Activated CD4-positive, alpha-beta T cell treated with anti-CD3 and anti-CD28 coated beads for 36 hours (primary cell): ENCODE measurements around the gene NUTF2. TPM values are rescaled to one million over a fixed set of nuclear protein-coding genes. Genes with fewer than 3 reads are reported as not detected.
A peak's percentile ranks its signal among the peaks of the same experiment; 100 is the strongest.
"Not testable (repeated sequence)": the region's sequence is repeated elsewhere in the genome, so short reads cannot be mapped to it uniquely, and the experiment has no call there.

Experiments
- ATAC-seq: fragments of 200-7000 bp; cut with Tn5 transposase; one replicate; pipeline ENCODE4 v1.10.0; 2021; ENCODE audit warnings: mild to moderate bottlenecking, moderate library complexity
- CTCF ChIA-PET: fragments of 350-600 bp; sonication (Branson Sonifier 250); formaldehyde crosslinking; loops from one replicate; lab custom pipeline; 2021; ENCODE audit warnings: antibody characterized with exemption; lab: Charles Lee
- POLR2A ChIA-PET: fragments of 350-600 bp; sonication (Branson Sonifier 250); formaldehyde crosslinking; loops from one replicate; lab custom pipeline; 2021; ENCODE audit warnings: antibody characterized with exemption, inconsistent platforms; lab: Charles Lee
- DNase-seq: peaks from one replicate; pipeline ENCODE4 v3.0.0-alpha.2; 2020
- H3K27ac Mint-ChIP-seq: one replicate; pipeline ENCODE4 v1.8.0; 2021; ENCODE audit warnings: mixed read lengths
- H3K27me3 Mint-ChIP-seq: one replicate; pipeline ENCODE4 v1.8.0; 2021; ENCODE audit warnings: mixed read lengths
- H3K36me3 Mint-ChIP-seq: one replicate; pipeline ENCODE4 v1.8.0; 2021; ENCODE audit warnings: low read depth, mixed read lengths
- H3K4me1 Mint-ChIP-seq: one replicate; pipeline ENCODE4 v1.8.0; 2021; ENCODE audit warnings: mixed read lengths
- H3K4me3 Mint-ChIP-seq: one replicate; pipeline ENCODE4 v1.8.0; 2021; ENCODE audit warnings: mild to moderate bottlenecking, moderate library complexity, mixed read lengths
- H3K9me3 Mint-ChIP-seq: one replicate; pipeline ENCODE4 v1.8.0; 2021; ENCODE audit warnings: low read depth, mixed read lengths
- intact Hi-C, 2 experiments: fragments of 100-400 bp; cut with DNase I in 1 of 2; cut with micrococcal nuclease in 1 of 2; formaldehyde crosslinking; loops; one replicate each; pipeline versions ENCODE4 v1.14.2 to v1.15.1; 2022 to 2024; cut with DNase I, micrococcal nuclease
- total RNA-seq, 2 experiments: library from RNA; stranded (reverse); gene quantifications; one replicate each; pipeline ENCODE4 v1.2.3, GENCODE V29; 2021

NUTF2 gene
- total RNA-seq, 2 experiments from 2014 or later: 156 to 249 TPM

DNA sequence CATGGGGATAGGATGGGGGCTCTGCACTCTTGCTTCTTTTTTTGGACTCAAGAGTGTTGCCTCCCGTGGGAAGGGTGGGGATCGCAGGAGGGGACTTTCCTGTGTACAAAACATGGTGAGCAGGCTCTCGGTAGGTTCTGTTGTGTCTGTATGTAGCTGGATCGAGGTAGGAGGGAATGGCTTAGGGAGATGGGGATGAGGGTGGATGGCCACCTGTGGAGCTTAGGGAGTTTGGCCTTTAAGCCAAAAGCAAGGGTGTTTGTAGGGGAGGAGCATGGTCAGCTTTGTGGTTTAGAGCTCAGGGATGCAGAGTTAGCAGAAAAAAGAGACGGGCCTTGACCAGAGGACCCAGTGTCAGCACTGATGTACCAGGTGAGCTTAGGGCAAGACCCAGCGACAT, 15.1 kb downstream of the NUTF2 start:
- ChIA-PET CTCF (interaction anchor here (0.6 to 4.9 kb wide), 6 partner anchors 15 to 304 kb away, joined by 3 to 22 read pairs (median 4); no protein-coding TSS in a partner anchor), POLR2A (interaction anchor here (0.9 kb wide), 1 partner anchor 12 kb away, joined by 4 read pairs; no protein-coding TSS in a partner anchor)
- peaks cover 17% of the 10 kb centered on the region for H3K36me3 Mint-ChIP-seq
- H3K27ac Mint-ChIP-seq: peak overlapping the region; percentile 16
- H3K4me1 Mint-ChIP-seq: peaks cover 15% of the 10 kb centered on the region
- H3K9me3 Mint-ChIP-seq: no peaks in the 10 kb centered on the region
- DNase-seq (no peak), ATAC-seq (no peak)
- H3K27me3 Mint-ChIP-seq: no peaks in the 10 kb centered on the region
- H3K4me3 Mint-ChIP-seq: no peak overlapping the region
- intact Hi-C loops: no loop called here

DNA sequence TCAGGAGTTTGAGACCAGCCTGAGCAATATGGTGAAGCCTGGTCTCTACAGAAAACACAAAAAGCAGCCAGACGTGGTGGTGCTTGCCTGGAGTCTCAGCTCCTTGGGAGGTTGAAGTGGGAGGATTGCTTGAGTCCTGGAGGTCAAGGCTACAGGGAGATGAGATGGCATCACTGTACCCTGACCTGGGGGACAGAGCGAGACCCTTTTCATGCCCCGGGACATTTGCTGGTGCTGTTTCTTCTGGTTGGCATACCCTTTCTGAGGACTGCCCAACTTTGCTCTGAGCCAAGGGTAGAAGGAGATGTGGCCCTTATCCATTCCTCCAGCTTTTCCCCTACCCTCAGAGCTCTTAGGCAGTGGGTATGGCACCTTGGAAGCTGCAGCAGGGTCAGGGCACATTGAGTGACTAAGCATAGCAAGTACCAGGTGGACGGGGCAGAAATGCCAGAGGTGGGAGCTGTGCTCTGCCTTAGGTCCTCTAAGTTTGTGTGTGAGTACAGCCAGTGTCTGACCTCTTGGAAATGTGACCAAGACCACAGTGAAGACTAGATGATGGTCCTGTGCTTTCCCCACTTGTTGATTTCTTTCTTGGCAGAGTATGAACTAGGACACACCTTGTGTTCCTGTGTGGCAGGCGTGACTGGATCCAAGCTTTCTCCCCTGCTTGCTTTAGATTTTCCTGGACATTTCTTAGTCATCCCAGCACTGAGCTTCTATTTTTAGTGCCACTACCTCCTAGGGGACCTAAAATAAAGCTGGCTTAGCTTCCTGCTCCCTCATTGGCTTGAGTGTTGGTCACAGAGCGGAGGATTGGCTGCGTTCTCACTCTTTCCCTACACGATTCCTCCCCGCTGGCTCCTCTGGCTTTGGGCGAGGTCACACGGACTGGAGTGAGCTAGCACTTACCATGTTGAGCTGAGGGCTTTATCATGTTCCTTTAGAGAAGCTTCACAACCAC, 16.2 kb downstream of the NUTF2 start:
- Mint-ChIP-seq H3K4me3 (no peak overlapping the region), H3K4me1 (peaks cover 6% of the 10 kb centered on the region), H3K36me3 (peaks cover 15% of the 10 kb centered on the region), H3K27ac (no peak overlapping the region), H3K27me3 (no peaks in the 10 kb centered on the region), H3K9me3 (no peaks in the 10 kb centered on the region)
- ATAC-seq (no peak), DNase-seq (no peak)
- ChIA-PET CTCF (interaction anchor here (0.5 to 4.9 kb wide), 10 partner anchors 10 to 303 kb away, joined by 3 to 22 read pairs (median 3); no protein-coding TSS in a partner anchor), POLR2A (interaction anchor here (0.6 to 0.9 kb wide), 4 partner anchors 13 to 25 kb away, joined by 3 to 4 read pairs (median 4); no protein-coding TSS in a partner anchor)
- intact Hi-C loops: no loop called here

DNA sequence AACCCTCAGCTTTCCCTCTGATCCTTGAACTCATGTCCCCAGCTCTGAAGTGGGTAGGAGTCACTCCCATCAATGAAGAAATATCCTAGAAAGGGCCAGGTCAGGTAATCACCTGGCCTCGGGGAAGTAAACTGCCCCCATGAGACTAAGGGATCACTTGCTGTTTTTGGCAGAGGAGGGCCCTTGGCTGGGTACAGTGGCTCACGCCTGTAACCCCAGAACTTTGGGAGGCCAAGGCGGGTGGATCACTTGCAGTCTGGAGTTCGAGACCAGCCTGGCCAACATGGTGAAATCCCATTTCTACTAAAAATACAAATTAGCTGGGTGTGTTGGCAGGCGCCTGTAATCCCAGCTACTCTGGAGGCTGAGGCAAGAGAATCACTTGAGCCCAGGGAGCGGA, 17.3 kb downstream of the NUTF2 start:
- H3K9me3 Mint-ChIP-seq, H3K4me1 Mint-ChIP-seq, intact Hi-C loops, H3K4me3 Mint-ChIP-seq, H3K27ac Mint-ChIP-seq, ATAC-seq, DNase-seq, H3K27me3 Mint-ChIP-seq: not testable (repeated sequence)
- ChIA-PET POLR2A (interaction anchor here (0.6 to 0.8 kb wide), 2 partner anchors 16 to 19 kb away, joined by 3 read pairs; no protein-coding TSS in a partner anchor), CTCF (interaction anchor here (4.9 kb wide), 1 partner anchor 47 kb away, joined by 22 read pairs; no protein-coding TSS in a partner anchor)
- peaks cover 15% of the 10 kb centered on the region for H3K36me3 Mint-ChIP-seq

DNA sequence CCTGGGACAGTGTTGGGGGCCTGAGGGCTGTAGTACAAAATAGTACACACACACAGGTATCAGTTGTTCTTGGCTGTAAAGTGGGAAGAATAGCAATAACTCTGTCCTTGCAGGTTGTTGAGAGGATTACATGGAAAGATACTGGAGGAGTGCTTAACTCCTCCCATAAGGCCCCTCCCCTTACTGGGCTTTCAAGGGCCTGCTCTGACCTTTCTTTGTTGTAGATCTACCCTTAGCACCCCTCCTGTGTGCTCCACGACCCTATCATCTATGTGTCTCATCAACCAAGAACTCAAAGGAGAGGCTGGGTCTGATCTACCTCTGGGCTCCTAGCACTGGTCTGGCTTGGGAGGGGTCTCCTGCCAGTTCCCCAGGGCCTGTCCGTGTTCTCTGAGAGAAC, 17.9 kb downstream of the NUTF2 start:
- ChIA-PET CTCF (interaction anchor here (4.9 kb wide), 1 partner anchor 48 kb away, joined by 22 read pairs; no protein-coding TSS in a partner anchor), POLR2A (interaction anchor here (0.6 kb wide), 1 partner anchor 15 kb away, joined by 3 read pairs; no protein-coding TSS in a partner anchor)
- H3K36me3 Mint-ChIP-seq: peaks cover 15% of the 10 kb centered on the region
- intact Hi-C loops: no loop called here
- DNase-seq: no peak
- H3K9me3 Mint-ChIP-seq: no peaks in the 10 kb centered on the region
- no peak overlapping the region for H3K4me3 Mint-ChIP-seq
- ATAC-seq: peak; percentile 26
- no peaks in the 10 kb centered on the region for H3K4me1 Mint-ChIP-seq
- H3K27me3 Mint-ChIP-seq: no peaks in the 10 kb centered on the region
- H3K27ac Mint-ChIP-seq: peak overlapping the region; percentile 15

DNA sequence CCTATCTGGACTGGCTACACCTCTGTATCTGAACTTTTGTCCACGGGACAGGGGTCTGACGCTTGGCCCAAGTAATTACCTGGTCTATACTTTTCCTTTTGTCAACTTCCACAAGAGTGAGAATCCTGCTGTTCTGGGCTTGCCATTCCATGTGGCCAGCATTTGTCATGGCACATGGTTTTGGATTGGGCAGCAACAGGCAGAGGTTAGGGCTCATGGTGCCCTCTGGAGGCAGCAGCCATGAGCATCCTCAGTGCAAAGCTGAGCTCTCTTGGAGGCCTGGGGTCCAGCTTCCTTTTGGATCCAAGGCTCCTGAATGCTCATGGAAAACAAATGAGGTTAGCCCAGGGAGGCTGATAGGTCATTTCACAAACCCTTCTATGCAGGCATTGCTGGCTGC, 18.6 kb downstream of the NUTF2 start:
- ATAC-seq (peak; percentile 70), DNase-seq (peak; percentile 46)
- no peaks in the 10 kb centered on the region for H3K4me1 Mint-ChIP-seq
- intact Hi-C loops: loop anchor here (1.0 kb wide), 1 partner anchor 49 kb away; no protein-coding TSS in a partner anchor
- H3K9me3 Mint-ChIP-seq: no peaks in the 10 kb centered on the region
- H3K36me3 Mint-ChIP-seq: peaks cover 15% of the 10 kb centered on the region
- no peak overlapping the region for H3K4me3 Mint-ChIP-seq
- H3K27ac Mint-ChIP-seq: no peak overlapping the region
- no peaks in the 10 kb centered on the region for H3K27me3 Mint-ChIP-seq
- ChIA-PET POLR2A (interaction anchor here (0.7 kb wide), 1 partner anchor 409 kb away, joined by 4 read pairs; no protein-coding TSS in a partner anchor), CTCF (interaction anchor here (0.8 to 4.9 kb wide), 3 partner anchors 49 to 116 kb away, joined by 3 to 22 read pairs (median 5); partner anchors contain the start of gene RANBP10)

DNA sequence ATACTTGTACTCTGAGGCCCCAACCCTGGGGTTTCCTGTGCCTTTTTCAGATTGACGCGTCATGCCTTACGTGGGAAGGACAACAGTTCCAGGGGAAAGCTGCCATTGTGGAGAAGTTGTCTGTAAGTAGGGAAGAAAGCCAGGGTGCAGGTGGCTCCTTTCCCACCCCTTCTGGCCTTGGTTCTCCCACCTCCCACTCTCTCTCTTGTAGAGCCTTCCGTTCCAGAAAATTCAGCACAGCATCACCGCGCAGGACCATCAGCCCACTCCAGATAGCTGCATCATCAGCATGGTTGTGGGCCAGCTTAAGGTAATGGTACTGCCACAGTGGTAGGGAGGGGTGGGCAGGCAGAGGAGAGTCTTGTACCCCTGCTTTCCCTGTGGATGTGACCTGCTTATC, 21.6 kb downstream of the NUTF2 start:
- peaks cover 8% of the 10 kb centered on the region for H3K36me3 Mint-ChIP-seq
- H3K9me3 Mint-ChIP-seq: no peaks in the 10 kb centered on the region
- H3K4me1 Mint-ChIP-seq: peaks cover 7% of the 10 kb centered on the region
- ATAC-seq (no peak), DNase-seq (no peak)
- intact Hi-C loops: no loop called here
- no peak overlapping the region for H3K4me3 Mint-ChIP-seq
- no peak overlapping the region for H3K27ac Mint-ChIP-seq
- H3K27me3 Mint-ChIP-seq: no peaks in the 10 kb centered on the region
- CTCF ChIA-PET: interaction anchor here (1.4 kb wide), 1 partner anchor 52 kb away, joined by 4 read pairs; no protein-coding TSS in a partner anchor
- POLR2A ChIA-PET: no interaction called here

DNA sequence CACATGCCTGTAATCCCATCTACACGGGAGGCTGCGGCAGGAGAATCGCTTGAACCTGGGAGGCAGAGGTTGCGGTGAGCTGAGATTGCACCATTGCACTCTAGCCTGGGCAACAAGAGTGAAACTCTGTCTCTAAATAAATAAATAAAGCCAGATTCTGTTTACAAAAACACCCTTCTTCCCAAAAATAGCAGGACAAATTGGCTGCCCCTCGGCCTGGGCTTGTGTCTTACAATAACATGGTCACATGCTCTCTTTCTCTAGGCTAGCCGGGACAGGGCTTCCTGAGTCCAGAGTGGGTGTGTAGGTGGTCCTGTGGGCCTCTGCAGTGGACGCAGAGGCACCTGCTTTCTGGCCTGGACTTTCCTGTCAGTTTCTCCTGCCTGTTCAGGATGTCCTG, 22.9 kb downstream of the NUTF2 start:
- H3K4me1 Mint-ChIP-seq: peaks cover 17% of the 10 kb centered on the region
- H3K27ac Mint-ChIP-seq: no peak overlapping the region
- POLR2A ChIA-PET: no interaction called here
- H3K9me3 Mint-ChIP-seq: no peaks in the 10 kb centered on the region
- no peak for DNase-seq
- no peak overlapping the region for H3K4me3 Mint-ChIP-seq
- ATAC-seq: no peak
- intact Hi-C loops: no loop called here
- peaks cover 8% of the 10 kb centered on the region for H3K36me3 Mint-ChIP-seq
- H3K27me3 Mint-ChIP-seq: no peaks in the 10 kb centered on the region
- CTCF ChIA-PET: no interaction called here

DNA sequence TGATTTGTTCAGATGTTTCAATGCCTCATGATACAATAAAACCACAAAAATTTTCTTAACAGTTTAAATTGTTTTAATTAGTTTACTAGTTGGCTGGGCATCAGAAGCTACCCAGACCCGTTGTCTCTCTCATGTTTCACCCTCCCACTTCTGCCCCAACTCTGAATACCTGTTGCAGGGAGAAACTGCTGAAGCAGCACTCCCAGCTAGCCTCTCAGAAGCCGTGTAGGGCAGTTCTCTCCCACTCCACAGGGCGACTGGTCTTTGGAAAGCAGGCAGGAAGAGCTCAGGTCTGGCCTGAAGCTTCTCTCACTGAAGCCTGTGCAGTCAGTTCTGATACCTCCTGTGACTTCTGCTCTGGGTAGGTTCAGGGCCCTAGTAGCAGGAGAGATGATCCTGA, 24.5 kb downstream of the NUTF2 start:
- Mint-ChIP-seq H3K9me3 (no peaks in the 10 kb centered on the region), H3K36me3 (peaks cover 6% of the 10 kb centered on the region), H3K4me3 (no peak overlapping the region), H3K27me3 (no peaks in the 10 kb centered on the region), H3K27ac (no peak overlapping the region), H3K4me1 (peaks cover 30% of the 10 kb centered on the region)
- intact Hi-C loops: no loop called here
- DNase-seq (no peak), ATAC-seq (no peak)
- CTCF ChIA-PET: interaction anchor here (0.7 to 1.9 kb wide), 6 partner anchors 13 to 64 kb away, joined by 3 to 6 read pairs (median 3); no protein-coding TSS in a partner anchor
- POLR2A ChIA-PET: interaction anchor here (1.2 kb wide), 1 partner anchor 25 kb away, joined by 3 read pairs; the partner anchor contains the start of gene NUTF2

DNA sequence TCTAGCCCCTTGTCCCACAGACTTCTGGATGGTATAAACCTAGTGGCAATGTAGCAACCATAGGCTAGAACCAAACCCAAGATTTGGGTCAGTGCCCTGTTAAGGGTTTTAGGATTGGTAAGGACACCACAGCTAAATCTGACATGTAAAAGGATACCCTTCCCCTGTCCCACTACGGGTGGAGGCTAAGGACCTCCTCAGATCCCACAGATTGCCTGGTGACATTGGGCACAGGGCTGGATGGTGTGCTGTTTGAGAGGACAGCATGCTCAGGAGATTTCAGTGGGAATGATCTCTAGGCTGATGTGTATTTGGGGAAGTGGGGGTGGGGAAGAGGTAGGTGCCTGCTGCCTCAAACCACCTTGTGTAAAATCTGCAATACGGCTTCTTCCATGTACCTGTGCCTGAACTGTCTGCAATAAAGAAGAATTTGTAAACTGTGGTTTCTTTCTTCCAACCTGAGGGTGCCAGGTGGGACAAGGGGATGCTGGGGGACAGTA, 25.4 kb downstream of the NUTF2 start:
- DNase-seq: no peak
- ATAC-seq: no peak
- intact Hi-C loops: loop anchor here in 1 of 2 experiments (2.0 kb wide), 1 partner anchor 25 kb away; the partner anchor contains the start of genes CENPT and NUTF2
- no peaks in the 10 kb centered on the region for H3K9me3 Mint-ChIP-seq
- peak overlapping the region; percentile 77 for H3K4me3 Mint-ChIP-seq
- H3K27ac Mint-ChIP-seq: peak overlapping the region; percentile 82
- peaks cover 30% of the 10 kb centered on the region for H3K4me1 Mint-ChIP-seq
- ChIA-PET POLR2A (interaction anchor here (1.2 kb wide), 1 partner anchor 26 kb away, joined by 3 read pairs; the partner anchor contains the start of gene NUTF2), CTCF (interaction anchor here (0.5 to 1.9 kb wide), 6 partner anchors 18 to 351 kb away, joined by 3 to 6 read pairs (median 3); no protein-coding TSS in a partner anchor)
- peaks cover 9% of the 10 kb centered on the region for H3K36me3 Mint-ChIP-seq
- no peaks in the 10 kb centered on the region for H3K27me3 Mint-ChIP-seq

DNA sequence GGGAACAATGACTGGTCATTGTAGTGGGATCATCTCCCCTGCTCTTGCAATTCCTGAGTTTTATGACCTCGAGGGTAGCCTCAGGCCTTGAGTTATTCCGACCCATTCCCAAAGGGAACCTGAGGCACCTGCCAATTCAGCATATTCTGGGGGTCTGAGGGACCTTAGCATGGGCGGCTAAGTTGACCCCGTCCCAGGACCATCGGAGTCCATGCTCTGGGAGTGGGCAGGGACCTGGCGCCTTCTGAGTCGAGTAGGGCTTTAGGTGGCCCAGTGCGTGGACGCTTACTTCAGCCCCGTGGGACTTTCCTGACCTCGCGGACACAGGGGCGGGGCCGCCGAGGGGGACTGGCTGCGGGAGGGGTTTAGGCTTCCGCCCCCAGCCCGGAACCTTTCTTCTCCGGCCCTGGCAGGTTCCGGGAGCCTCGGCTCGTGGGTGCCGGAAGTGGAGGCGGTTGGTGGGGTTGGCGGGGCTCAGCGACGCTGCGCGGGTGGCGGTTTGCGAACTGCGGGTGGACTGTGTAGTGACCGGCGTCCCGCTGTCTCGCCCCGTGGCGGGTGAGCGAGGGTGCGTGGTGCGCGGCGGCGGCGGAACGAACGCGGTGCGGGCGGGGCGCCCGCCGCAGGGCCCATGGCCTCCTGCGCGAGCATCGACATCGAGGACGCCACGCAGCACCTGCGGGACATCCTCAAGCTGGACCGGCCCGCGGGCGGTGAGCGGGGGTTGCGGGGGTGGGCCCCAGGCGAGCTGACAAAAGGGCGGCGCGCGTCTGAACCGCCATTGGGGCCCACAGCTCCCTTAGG, 26.1 kb downstream of the NUTF2 start, which contains the start of gene EDC4:
EDC4 (plus strand) TSS at position 422 of the 804 bp plus-strand sequence; CDS start at position 632, 210 bp downstream.
- Mint-ChIP-seq H3K4me1 (peaks cover 30% of the 10 kb centered on the region), H3K9me3 (no peaks in the 10 kb centered on the region), H3K27ac (peak within 1 kb of the TSS; percentile 92), H3K4me3 (peak within 1 kb of the TSS; percentile 77), H3K36me3 (peaks cover 11% of the 10 kb centered on the region), H3K27me3 (no peaks in the 10 kb centered on the region)
- ChIA-PET POLR2A (interaction anchor here (0.6 to 1.2 kb wide), 3 partner anchors 27 to 63 kb away, joined by 3 to 7 read pairs (median 3); partner anchors contain the start of gene NUTF2), CTCF (interaction anchor here (0.7 to 2.1 kb wide), 8 partner anchors 9 to 217 kb away, joined by 3 to 8 read pairs (median 4); no protein-coding TSS in a partner anchor)
- peak; percentile 92 for DNase-seq
- peak; percentile 89 for ATAC-seq
- intact Hi-C loops: loop anchor here (1.0 to 2.0 kb wide), 10 partner anchors 20 to 646 kb away; partner anchors contain the start of genes NUTF2 (in 2 of the 2), ATP6V0D1 (in 1 of the 2), CENPT (in 1 of the 2) and GFOD2 (in 1 of the 2)
